Measurements from ENCODE around the gene IHH. TPM values are rescaled to one million over a fixed set of nuclear protein-coding genes. Genes with fewer than 3 reads are reported as not detected.

Gene IHH
- total and polyA plus RNA-seq, 2 of the 8 experiments (the other 6 are each of a cell fraction or from before 2014, with no cell fraction given) = 0.03 TPM; not detected in 1

DNA sequence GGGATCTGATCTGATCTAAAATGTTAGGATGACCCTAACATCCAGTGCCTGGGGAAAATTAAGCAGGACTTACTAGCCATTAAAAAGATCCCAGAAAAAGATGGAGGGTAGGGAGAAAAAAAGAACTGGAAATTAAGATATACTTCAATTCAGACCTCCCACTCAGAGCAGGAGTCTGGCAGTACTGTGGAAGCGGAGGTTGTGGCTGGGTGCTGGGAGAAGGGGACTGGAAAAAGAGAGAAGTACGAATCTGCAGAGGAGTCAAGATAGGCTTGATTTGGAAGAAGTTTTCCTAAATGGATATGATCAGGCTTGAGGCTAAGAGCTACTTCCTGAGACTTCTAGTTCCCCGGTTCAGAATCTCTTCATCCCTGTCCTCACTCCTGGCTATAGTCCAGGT is 33.5 kb upstream of the IHH start:
- ChIA-PET CTCF (ENCODE audit: partially characterized antibody) (interaction anchor here (1.3 to 62.8 kb wide), 4 partner anchors 18 to 36 kb away, joined by 3 to 1777 read pairs (median 12); no protein-coding TSS in a partner anchor), POLR2A (ENCODE audit: partially characterized antibody) (no interaction called here)

More for the DNA sequence above, 33.5 kb upstream of the IHH start:
- no peak overlapping the region for H2AK5ac ChIP-seq (ENCODE audit: low read depth, low read length)
- H3K56ac ChIP-seq (replicated peaks; ENCODE audit: insufficient read length, low read depth, low read length) = no peak overlapping the region
- no peak overlapping the region for H3K23ac ChIP-seq (ENCODE audit: insufficient read length)
- no peaks in the 10 kb centered on the region for H3K79me2 ChIP-seq (ENCODE audit: control insufficient read depth in 1 of 2, insufficient read depth in 2 of 2, low read length in 2 of 2)
- DNase-seq (ENCODE audit: low read depth in 1 of 2, low spot score in 2 of 2) (no peak), FAIRE-seq (no peak)
- H3K4me1 ChIP-seq (replicated peaks in 1 of 4; ENCODE audit: control insufficient read depth in 3 of 4, insufficient read depth in 4 of 4, low read length in 3 of 4) = peaks cover 0 to 3% (median 0%) of the 10 kb centered on the region in 4 experiments; a peak in 1 of 7 replicates
- no peak overlapping the region for H4K5ac ChIP-seq (ENCODE audit: insufficient read length, low read depth, low read length)
- H3K36me3 ChIP-seq (ENCODE audit: control insufficient read depth in 2 of 4, insufficient read depth in 4 of 4, low read length in 3 of 4) = no peaks in the 10 kb centered on the region
- H4K91ac ChIP-seq (replicated peaks; ENCODE audit: insufficient read length, low read length) = no peak overlapping the region
- no peak overlapping the region for H3K27ac ChIP-seq (ENCODE audit: low read depth, low read length)
- no peak overlapping the region for H3K4me3 ChIP-seq (ENCODE audit: extremely low read depth in 1 of 4, insufficient read depth in 2 of 4, low read depth in 3 of 4, low read length in 4 of 4)
- no peaks in the 10 kb centered on the region for H4K20me1 ChIP-seq (replicated peaks in 1 of 2; ENCODE audit: control insufficient read depth in 1 of 2, insufficient read depth in 2 of 2, low read length in 2 of 2)
- no peak overlapping the region for H2BK5ac ChIP-seq (ENCODE audit: low read depth, low read length)
- H2BK12ac ChIP-seq (ENCODE audit: low read depth, low read length) = no peak overlapping the region
- 84% methylated on average over 3 of the region's 3 CpGs; no CpG with 5 or more reads in 1 of the 2 experiments for WGBS, 2 experiments (ENCODE audit: extremely low coverage in 1 of 2, insufficient coverage in 1 of 2, insufficient read length in 1 of 2, insufficient replicate concordance in 2 of 2, low coverage in 1 of 2, low lambda C conversion rate in 2 of 2, missing lambda C conversion rate in 1 of 2)
- TF ChIP-seq JUN (IDR thresholded peaks at IDR 0.05; ENCODE audit: low read depth, low read length) = no peak
- no peak for TF ChIP-seq GABPA (IDR thresholded peaks at IDR 0.05; ENCODE audit: borderline replicate concordance, insufficient read depth, low read length)
- no peak for TF ChIP-seq TBP (IDR thresholded peaks at IDR 0.05; ENCODE audit: low read depth, low read length)
- no peak for TF ChIP-seq CHD2 (IDR thresholded peaks at IDR 0.05; ENCODE audit: low read length)
- no peak for TF ChIP-seq BACH1 (IDR thresholded peaks at IDR 0.05; ENCODE audit: low read length)
- no peak for TF ChIP-seq RNF2 (IDR thresholded peaks at IDR 0.05; ENCODE audit: borderline replicate concordance, low read depth, low read length, missing control alignments, poor library complexity, severe bottlenecking)
- TF ChIP-seq USF2 (IDR thresholded peaks at IDR 0.05; ENCODE audit: low read length) = no peak
- TF ChIP-seq HDAC6 (IDR thresholded peaks at IDR 0.05; ENCODE audit: low read depth, low read length) = no peak
- TF ChIP-seq KDM1A (IDR thresholded peaks at IDR 0.05; ENCODE audit: borderline replicate concordance, low read length) = no peak
- TF ChIP-seq KDM4A (IDR thresholded peaks at IDR 0.05; ENCODE audit: low read depth, low read length, severe bottlenecking) = no peak
- no peak for TF ChIP-seq CBX8 (IDR thresholded peaks at IDR 0.05; ENCODE audit: borderline replicate concordance, low read depth, low read length)
- TF ChIP-seq EGR1 (IDR thresholded peaks at IDR 0.05; ENCODE audit: borderline replicate concordance, low read depth, low read length) = no peak
- no peaks in the 10 kb centered on the region for H3K9me3 ChIP-seq (ENCODE audit: insufficient read depth in 2 of 2, low read depth in 1 of 2, low read length in 1 of 2)
- no peak overlapping the region for H2AFZ ChIP-seq (ENCODE audit: low read length)
- H3K27me3 ChIP-seq (replicated peaks in 1 of 4; ENCODE audit: control insufficient read depth in 3 of 4, extremely low read depth in 1 of 4, insufficient read depth in 3 of 4, low read length in 3 of 4) = peaks cover 0 to 1% (median 0%) of the 10 kb centered on the region in 4 experiments; a peak in 1 of 7 replicates
- H3K9ac ChIP-seq (replicated peaks in 1 of 4; ENCODE audit: extremely low read depth in 1 of 4, low read depth in 3 of 4, low read length in 3 of 4) = no peak overlapping the region
- no peak overlapping the region for H3K14ac ChIP-seq (ENCODE audit: insufficient read length)
- H2BK15ac ChIP-seq (ENCODE audit: low read length) = no peak overlapping the region
- no peaks in the 10 kb centered on the region for H3K23me2 ChIP-seq (ENCODE audit: low read depth, low read length)
- no peak overlapping the region for H4K8ac ChIP-seq (ENCODE audit: extremely low read depth, insufficient read depth, low read length)
- no peaks in the 10 kb centered on the region for H3K79me1 ChIP-seq (ENCODE audit: low read depth, low read length)
- H3K4ac ChIP-seq (replicated peaks; ENCODE audit: insufficient read length, low read depth, low read length) = no peak overlapping the region
- H3K4me2 ChIP-seq (ENCODE audit: insufficient read depth in 1 of 2, low read depth in 2 of 2, low read length in 2 of 2) = no peak overlapping the region
- H3K18ac ChIP-seq (ENCODE audit: extremely low read depth, low read length) = no peak overlapping the region
- no peak overlapping the region for H2BK20ac ChIP-seq (ENCODE audit: low read length)
- no peak overlapping the region for H2BK120ac ChIP-seq (replicated peaks; ENCODE audit: low read depth, low read length)

All from H1 (cell line).